Liver (tissue), 3 donors: ENCODE results near the gene POMC.

Source experiments
- CTCF ChIP-seq: fragments of 150-350 bp; IDR thresholded peaks from 2 replicates; pipeline ENCODE4 v1.5.1; 2017; ENCODE audit warnings: improper control_type of control experiment, low read depth, low read length; ENCODE audit not compliant: missing input control
- FOXA2 ChIP-seq: IDR thresholded peaks from 2 replicates; pipeline ENCODE4 v1.6.1; 2016; ENCODE audit warnings: antibody characterized with exemption
- GABPA ChIP-seq, 2 donors: IDR thresholded peaks in 1 of 2; conservative IDR thresholded peaks in 1 of 2; 2 replicates each; pipeline ENCODE4 v1.6.1; 2016; ENCODE audit warnings: antibody characterized with exemption in 2 of 2, mild to moderate bottlenecking in 1 of 2, moderate library complexity in 1 of 2
- MAX ChIP-seq: IDR thresholded peaks from 2 replicates; pipeline ENCODE4 v1.6.1; 2016; ENCODE audit warnings: antibody characterized with exemption
- RAD21 ChIP-seq, 2 donors: IDR thresholded peaks; 2 replicates each; pipeline ENCODE4 v1.6.1; 2016; ENCODE audit warnings: antibody characterized with exemption in 2 of 2, mild to moderate bottlenecking in 2 of 2
- RXRA ChIP-seq, 2 donors: IDR thresholded peaks; 2 replicates each; pipeline ENCODE4 v1.6.1; 2017 to 2018; ENCODE audit warnings: antibody characterized with exemption in 2 of 2, mild to moderate bottlenecking in 1 of 2
- SP1 ChIP-seq: IDR thresholded peaks from 2 replicates; pipeline ENCODE4 v1.6.1; 2018; ENCODE audit warnings: antibody characterized with exemption, mild to moderate bottlenecking
- TAF1 ChIP-seq: conservative IDR thresholded peaks from 2 replicates; pipeline ENCODE4 v1.6.1; 2016; ENCODE audit warnings: antibody characterized with exemption, mild to moderate bottlenecking
- YY1 ChIP-seq: IDR thresholded peaks from 2 replicates; pipeline ENCODE4 v1.6.1; 2016; ENCODE audit warnings: antibody characterized with exemption, mild to moderate bottlenecking
- donor health status: healthy.
- donor health status: healthy.

GRCh38 chr2:25178976-25179375 lies 10.6 kb upstream of the POMC start:
- TF ChIP-seq MAX (no peak), CTCF (no peak), TAF1 (no peak), YY1 (no peak), RXRA (IDR thresholded peaks at IDR 0.05) (no peak), FOXA2 (no peak), SP1 (no peak), RAD21 (IDR thresholded peaks at IDR 0.05) (no peak), GABPA (IDR thresholded peaks at IDR 0.05 in 1 of 2, conservative IDR thresholded peaks at IDR 0.05 in 1 of 2) (no peak)
